GM13976 (cell line): ENCODE measurements around the gene HSPA1A.
A peak's percentile ranks its signal among the peaks of the same experiment; 100 is the strongest.

Source experiments
- DNase-seq: peaks from one replicate; pipeline ENCODE4 v3.0.0; 2012; ENCODE audit warnings: low spot score
- CTCF ChIP-seq: IDR thresholded peaks from 2 replicates; pipeline ENCODE4 v1.5.1; 2012; ENCODE audit warnings: borderline replicate concordance, mild to moderate bottlenecking; ENCODE audit not compliant: insufficient read depth; ENCODE audit errors: extremely low read depth, missing control alignments, control extremely low read depth
- in situ Hi-C: fragments of 300-500 bp; cut with MboI; formaldehyde crosslinking; loops from one replicate; pipeline ENCODE4 v1.12.0; 2022; ENCODE audit warnings: low sequenced_read_pairs, mixed read lengths, inconsistent platforms; ENCODE audit not compliant: unreplicated experiment

The HSPA1A gene

GRCh38 chr6:31825553-31825952 lies 10.2 kb downstream of the HSPA1A start:
- DNase-seq = no peak
- in situ Hi-C loops = no loop called here
- TF ChIP-seq CTCF = no peak

DNA sequence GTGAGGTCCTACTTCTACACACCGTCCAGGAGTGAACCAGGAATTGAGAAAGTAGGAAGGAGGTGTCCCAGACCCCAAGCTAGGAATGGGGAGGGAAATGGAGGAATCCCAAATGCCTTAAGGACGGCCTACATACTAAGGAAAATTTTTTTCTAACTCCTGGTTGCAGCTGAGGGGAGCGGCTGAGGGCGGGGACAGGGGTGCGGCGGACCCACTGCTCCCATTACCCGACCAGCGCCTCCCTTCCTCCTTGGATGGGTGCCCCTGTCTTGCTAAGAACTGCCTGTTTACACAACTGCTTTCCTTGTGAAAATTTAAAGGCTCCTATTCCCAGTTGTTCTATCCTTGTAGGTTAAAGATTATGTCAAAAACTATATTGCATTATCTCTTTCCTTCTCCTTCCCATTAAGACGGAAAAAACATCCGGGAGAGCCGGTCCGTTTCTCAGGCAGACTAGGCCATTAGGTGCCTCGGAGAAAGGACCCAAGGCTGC lies 11.5 kb downstream of the HSPA1A start:
- no peak for TF ChIP-seq CTCF
- peak; percentile 64 for DNase-seq
- in situ Hi-C loops = no loop called here

GRCh38 chr6:31827286-31828079 lies 12.1 kb downstream of the HSPA1A start, which contains the start of gene HSPA1B:
TSS of gene HSPA1B (plus strand) at chr6:31827738. CDS start at chr6:31827951, 213 bp downstream.
- TF ChIP-seq CTCF = no peak
- peak; percentile 95 for DNase-seq
- in situ Hi-C loops = no loop called here

DNA sequence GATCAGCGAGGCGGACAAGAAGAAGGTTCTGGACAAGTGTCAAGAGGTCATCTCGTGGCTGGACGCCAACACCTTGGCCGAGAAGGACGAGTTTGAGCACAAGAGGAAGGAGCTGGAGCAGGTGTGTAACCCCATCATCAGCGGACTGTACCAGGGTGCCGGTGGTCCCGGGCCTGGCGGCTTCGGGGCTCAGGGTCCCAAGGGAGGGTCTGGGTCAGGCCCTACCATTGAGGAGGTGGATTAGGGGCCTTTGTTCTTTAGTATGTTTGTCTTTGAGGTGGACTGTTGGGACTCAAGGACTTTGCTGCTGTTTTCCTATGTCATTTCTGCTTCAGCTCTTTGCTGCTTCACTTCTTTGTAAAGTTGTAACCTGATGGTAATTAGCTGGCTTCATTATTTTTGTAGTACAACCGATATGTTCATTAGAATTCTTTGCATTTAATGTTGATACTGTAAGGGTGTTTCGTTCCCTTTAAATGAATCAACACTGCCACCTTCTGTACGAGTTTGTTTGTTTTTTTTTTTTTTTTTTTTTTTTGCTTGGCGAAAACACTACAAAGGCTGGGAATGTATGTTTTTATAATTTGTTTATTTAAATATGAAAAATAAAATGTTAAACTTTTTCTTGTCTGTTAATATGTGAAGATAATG lies 14.4 kb downstream of the HSPA1A start:
- DNase-seq = peak; percentile 43
- in situ Hi-C loops = no loop called here
- TF ChIP-seq CTCF = peak; percentile 19

- in situ Hi-C loops = no loop called here
- no peak for DNase-seq
These were observed 15.6 kb downstream of the HSPA1A start for GRCh38 chr6:31830886-31831335.

More at GRCh38 chr6:31830886-31831335, 15.6 kb downstream of the HSPA1A start:
- no peak for TF ChIP-seq CTCF
